Measurements from ENCODE around the gene ZNF619. TPM values are rescaled to one million over a fixed set of nuclear protein-coding genes. Genes with fewer than 3 reads are reported as not detected.

Gene ZNF619
- total RNA-seq, 1 donor from 2014 or later, result 4.5 TPM

DNA sequence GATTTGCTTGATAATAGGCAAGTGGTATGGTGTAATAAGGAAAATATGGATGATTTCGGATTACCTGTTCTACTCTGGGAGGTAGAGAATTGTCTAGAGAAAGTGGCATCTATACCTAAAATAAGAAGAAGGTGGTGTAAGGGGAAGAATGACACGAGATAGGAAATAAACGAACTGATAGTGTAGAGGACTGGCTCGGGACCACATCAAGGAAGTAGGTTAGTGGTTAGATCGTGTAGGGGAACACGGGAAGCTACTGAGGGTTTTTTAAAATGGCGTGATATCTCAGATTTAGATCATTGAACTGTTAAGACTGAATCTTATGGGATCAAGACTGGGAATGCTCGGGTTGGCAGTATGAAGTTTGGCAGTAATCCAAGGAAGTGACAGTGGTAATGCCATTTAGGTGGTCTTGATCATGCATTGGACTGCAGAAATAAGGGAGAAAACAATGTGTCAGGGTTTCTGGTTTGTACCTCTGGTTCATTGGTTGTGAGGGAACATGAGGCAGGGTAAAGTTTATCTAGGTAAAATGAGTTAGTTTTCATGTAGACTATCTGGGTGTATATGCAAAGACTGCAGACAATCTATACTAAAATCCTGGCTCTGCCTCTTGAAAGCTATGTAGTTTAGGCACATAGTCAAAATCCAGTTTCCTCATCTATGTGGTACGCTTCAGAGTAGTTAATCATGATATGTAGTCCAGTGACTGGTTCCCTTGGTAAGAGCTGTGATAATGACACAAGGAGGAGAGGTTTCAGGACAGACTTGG is 12.4 kb upstream of the ZNF619 start:
- FAIRE-seq (no peak), DNase-seq (ENCODE audit: low spot score in 2 of 2) (no peak)

DNA sequence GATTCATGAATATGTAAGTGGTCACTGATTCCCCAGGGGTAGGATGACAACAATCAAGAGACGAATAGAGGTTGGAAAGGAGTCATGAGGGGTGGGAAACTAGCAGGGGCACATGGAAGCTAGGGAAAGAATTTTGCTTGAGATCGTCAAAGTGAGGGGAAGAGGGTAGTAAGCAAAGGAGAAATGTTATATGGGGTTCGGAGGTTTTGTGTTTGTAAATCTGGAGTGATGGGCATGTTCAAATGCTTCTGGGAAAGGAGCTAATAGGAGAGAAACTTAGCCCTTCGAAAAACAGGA is 11.9 kb upstream of the ZNF619 start:
- FAIRE-seq, result no peak

DNA sequence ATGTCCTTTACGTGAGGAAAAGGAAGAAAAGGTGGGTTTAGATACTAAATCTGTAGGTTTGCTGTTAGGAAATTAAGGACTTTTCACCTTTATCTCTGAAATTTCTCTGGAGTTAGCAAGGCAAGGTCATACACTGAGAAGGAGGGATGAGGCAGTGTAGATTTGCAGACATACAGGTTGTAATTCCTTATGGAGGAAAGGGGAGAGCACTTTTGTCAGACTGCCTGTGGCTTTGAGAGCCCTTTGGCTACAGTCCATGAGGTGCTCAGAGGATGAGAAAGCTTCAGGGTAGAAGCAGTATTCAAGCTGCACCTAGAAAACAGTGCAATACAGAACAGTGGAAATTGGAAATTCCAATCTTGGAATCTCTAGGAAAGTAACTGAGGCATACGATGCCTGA is 11.5 kb upstream of the ZNF619 start:
- FAIRE-seq (no peak), DNase-seq (ENCODE audit: low spot score in 2 of 2) (no peak)

More for the DNA sequence above, 11.9 kb upstream of the ZNF619 start:
- DNase-seq (ENCODE audit: low spot score in 2 of 2), result no peak

DNA sequence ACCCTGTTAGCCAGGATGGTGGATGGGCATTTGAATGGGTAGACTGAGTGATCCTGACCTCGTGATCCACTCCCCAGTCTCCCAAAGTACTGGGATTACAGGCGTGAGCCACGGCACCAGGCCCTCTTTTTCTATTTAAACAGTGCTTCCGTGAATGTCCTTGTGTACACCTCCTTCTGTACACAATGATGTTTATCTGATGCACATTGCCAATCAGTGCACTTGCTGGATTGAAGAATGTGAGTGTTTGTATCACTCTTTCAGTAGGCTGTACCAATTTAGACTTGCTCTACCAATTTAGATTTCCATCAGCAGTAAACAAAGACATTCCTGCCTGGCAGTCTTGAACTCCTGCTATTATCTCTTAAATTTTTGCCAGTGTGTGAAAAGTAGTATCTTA is 8.9 kb upstream of the ZNF619 start:
- DNase-seq (ENCODE audit: low spot score in 2 of 2), result no peak
- FAIRE-seq, result no peak

DNA sequence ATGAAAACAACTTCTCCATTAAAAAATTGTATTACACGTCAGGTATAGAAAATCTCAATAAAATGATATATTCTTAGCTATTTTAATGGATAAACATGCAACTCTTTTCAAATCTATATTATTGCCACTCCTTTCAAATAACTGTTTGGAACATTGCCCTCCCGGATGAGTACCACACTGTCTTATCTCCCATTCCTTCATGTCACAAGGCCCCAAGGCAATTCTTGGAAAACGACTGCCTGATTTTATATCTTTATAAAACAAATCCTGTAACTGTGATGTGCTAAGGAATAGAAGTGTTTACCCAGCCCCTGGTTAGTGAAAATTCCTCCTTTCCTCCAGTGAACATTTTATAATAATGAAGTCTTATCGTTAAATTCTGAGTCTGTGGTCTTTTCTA is 6.2 kb upstream of the ZNF619 start:
- no peak for DNase-seq (ENCODE audit: low spot score in 2 of 2)
- FAIRE-seq, result no peak

DNA sequence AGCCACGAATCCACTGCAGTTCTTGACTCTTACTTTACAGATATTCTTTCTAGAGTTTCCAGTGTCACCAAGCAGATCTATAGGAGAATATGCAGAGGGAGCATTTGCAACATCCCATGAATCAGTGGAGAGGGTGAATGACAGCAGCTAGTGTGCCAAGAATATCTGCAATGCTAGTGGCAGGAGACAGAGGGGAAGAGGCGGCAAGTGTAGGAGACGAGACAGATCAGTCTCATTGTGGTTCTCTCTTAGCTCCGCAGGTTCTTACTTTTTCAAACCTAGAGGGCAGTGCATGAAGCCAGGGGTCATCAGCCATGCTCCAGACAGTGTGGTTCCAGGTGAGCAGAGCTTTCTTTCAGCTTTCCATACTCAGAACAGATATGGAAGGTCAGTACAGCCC is 744 bp downstream of the ZNF619 start:
- DNase-seq (ENCODE audit: low spot score in 2 of 2) (peak in 1 of 2 donors; percentile 45), FAIRE-seq (no peak)

DNA sequence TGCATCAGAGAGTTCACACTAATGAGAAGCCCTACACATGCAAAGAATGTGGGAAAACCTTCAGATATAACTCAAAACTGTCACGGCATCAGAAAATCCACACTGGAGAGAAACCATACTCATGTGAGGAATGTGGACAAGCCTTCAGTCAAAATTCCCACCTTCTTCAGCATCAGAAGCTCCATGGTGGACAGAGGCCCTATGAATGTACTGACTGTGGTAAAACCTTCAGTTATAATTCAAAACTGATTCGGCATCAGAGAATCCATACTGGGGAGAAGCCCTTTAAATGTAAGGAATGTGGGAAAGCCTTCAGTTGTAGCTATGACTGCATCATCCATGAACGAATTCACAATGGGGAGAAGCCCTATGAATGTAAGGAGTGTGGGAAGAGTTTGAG is 10.2 kb downstream of the ZNF619 start:
- FAIRE-seq, result no peak
- DNase-seq (ENCODE audit: low spot score in 2 of 2), result no peak

DNA sequence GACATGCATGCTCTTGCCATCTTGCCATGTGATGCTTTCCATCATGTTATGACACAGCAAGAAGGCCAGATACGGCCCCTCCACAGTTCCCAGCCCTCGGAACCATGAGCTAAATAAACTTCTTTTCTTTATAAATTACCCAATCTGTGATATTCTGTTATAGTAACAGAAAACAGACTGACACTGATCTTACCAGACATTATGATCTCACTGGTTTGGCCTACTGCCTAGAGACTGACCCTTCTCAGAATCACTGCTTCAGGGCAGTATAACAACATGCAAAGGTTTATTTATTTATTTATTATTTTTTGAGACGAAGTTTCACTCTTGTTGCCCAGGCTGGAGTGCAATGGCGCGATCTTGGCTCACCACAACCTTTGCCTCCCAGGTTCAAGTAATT is 14.0 kb downstream of the ZNF619 start:
- DNase-seq (ENCODE audit: low spot score in 2 of 2), result no peak
- no peak for FAIRE-seq

DNA sequence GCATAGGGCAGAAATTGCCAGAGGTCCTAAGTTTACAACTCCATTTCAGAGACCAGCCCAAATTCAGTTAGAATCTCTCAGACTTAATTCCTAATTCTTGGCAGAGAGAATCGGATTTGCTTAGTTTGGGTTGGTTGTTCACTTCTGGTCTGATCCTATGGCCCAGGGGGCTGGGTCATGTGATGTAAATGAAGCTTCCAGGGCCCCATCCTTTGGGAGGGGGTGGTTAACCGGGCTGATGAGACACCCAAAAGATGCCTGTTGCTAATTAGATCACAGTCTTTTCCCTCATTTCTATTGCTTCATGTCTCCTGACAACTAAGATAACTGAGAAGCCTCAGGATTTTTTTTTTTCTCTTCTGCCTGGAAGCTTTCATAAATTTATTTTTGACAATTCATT is 17.8 kb downstream of the ZNF619 start:
- DNase-seq (ENCODE audit: low spot score in 2 of 2) (no peak), FAIRE-seq (no peak)

DNA sequence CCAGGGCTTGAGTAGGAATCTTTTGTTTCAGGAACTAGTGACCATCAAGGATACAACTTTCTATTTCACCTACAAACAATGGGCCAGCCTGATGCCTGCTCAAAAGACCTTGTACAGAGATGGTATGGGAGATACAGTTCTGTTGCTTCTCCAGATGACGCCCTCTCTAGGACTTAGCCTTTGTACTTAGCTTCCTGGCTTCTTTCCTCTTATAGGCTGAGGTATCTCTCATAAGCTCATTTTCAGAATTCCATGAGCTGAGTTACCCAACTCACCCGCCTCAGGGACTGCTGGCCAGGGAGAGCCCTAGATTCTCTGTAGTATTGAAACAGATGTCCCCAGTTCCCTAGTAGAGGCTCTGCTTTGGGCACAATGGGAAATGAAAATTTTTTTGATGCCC is 20.4 kb downstream of the ZNF619 start:
- no peak for DNase-seq (ENCODE audit: low spot score in 2 of 2)
- no peak for FAIRE-seq

DNA sequence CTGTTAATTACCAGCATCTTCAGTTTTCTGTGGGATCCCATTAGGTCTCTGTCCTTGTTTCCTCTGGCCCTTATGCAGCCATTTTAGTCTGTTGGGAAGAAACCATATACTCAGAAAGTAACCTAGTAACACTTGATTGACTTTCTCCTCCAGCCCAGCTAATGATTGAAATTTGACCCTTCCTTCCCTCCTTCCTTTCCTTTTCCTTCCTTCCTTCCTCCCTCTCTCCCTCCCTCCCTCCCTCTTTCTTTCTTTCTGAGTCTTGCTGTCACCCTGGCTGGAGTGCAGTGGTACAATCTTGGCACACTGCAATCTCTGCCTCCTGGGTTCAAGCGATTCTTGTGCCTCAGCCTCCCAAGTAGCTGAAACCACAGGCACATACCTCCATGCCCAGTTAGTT is 23.0 kb downstream of the ZNF619 start:
- FAIRE-seq (no peak), DNase-seq (ENCODE audit: low spot score in 2 of 2) (no peak)

DNA sequence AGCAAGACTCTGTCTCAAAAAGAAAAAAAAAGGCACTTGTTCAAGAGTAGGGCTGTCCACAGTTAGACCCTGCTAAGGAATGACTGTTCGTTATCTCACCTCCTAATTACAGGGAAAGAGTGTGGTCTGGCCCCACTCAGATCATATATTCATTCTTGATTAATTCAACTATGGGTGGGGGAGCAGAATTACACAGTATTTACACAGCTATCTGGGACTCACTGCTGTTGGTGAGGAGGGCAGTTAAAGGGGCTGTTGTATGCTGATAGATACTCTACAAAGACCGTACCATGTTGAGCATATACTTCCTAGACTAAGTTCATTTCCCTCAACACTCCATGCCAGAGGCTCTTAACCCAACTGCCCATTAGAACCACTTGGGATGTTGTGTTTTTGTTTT is 25.1 kb downstream of the ZNF619 start:
- DNase-seq (ENCODE audit: low spot score in 2 of 2) (no peak), FAIRE-seq (no peak)

DNA sequence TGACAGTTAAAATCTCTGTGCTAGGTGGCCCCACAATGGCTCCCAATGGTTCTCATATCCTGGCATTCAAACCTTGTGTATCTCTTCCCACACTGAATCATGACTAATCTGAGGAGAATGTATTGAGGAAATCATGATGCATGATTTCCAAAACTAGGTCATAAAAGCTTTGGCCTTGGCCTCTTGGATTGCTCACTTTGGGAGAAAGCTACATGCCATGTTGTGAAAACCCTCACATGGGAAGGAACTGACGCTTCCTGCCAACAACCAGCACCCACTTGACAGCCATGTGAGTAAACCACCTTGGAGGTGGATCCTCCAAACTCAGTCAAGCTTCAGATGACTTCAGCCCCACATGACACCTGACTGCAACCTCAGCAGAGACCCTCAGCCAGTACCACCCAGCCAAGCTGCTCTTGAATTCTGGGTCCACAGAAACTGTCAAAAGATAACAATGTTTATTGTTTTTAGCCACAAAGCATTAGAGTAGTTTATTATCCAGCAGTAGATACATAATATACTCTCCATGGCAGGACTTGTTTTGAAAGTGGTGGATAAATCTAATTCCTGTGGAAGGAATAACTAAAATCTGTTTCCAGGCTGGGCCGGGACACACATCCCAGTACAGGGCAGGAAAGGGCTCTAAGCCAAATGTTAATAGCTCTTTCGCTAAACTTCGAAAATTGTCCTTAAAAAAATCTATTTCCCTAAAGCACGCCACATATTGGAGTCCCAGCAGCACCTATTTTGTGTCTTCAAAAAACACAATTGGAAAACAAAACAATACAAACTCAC is 27.9 kb downstream of the ZNF619 start:
- FAIRE-seq (no peak), DNase-seq (ENCODE audit: low spot score in 2 of 2) (no peak)

DNA sequence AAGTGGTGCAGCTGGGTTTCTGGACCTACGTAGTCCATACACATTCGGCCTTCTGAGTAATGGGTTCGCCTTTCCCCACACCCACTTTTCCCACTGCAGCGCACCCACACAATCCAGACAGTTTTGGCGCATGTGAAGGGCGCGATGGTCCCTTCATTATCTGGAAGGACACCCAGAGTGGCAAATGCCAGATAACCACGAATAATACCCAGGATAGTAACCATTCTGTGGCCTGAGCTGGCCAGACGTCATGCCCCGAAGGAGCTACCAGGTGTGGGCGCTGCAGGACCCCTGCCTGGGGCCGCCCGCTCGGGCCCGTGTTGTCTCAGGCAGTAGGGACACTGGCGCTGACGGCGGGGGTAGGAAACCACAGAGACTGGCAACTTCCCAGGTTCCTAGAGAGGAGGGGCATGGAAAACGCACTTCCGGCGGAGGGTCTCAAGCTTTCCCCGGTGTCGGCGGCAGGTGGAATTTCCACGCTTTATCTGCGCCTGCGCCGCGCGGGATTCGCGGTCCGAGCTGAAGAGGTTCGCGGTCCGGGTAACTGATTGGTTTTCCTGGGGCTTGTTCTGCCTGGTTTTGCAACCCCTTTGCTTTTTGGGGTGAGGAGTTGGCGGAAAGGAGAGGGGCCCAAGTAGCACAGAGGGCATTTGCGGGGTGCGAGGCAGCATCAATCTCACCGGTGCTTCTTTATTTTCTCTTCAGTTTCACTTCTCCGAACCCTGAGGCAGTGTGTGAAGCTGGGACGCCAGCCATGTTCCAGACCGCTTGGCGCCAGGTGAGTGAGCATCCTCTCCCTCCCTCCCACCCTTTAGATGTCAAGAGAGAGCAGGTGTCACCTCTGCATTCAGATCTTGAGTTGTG is 28.9 kb downstream of the ZNF619 start, which contains the start of gene ZNF620:
TSS of gene ZNF620 (plus strand) at position 441 of the 864 bp plus-strand sequence. CDS start at position 755, 314 bp downstream.
- FAIRE-seq, result no peak
- DNase-seq (ENCODE audit: low spot score in 2 of 2), result peak; percentile 42 to 77

DNA sequence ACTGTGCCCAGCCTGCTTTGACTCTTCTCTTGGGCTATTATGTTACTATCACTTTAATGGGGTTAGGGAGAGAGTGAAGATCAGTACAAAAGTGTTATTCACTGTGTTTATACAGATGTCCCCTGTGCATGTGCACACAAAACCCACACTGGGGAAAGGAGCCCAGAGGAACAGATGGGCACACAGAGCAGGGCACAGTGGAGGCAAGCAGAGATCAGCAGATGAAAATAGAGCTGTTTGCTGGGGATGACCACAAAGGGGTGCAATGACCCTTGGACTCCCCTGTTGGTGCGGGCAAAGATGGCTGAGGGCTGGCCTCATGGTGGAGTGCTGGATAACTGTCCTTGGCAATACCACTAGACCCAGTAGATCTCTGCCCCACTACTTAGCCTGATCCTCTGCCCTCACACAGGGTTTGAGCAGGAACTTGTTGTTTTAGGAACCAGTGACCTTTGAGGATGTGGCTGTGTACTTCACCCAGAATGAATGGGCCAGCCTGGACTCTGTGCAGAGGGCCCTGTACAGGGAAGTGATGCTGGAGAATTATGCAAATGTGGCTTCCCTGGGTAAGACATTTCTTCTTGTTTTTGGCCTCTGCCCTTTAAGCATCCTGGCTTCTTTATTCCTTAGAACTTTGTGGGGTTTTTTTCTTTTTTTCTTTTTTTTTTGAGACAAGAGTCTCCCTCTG is 34.3 kb downstream of the ZNF619 start:
- no peak for FAIRE-seq
- no peak for DNase-seq (ENCODE audit: low spot score in 2 of 2)

DNA sequence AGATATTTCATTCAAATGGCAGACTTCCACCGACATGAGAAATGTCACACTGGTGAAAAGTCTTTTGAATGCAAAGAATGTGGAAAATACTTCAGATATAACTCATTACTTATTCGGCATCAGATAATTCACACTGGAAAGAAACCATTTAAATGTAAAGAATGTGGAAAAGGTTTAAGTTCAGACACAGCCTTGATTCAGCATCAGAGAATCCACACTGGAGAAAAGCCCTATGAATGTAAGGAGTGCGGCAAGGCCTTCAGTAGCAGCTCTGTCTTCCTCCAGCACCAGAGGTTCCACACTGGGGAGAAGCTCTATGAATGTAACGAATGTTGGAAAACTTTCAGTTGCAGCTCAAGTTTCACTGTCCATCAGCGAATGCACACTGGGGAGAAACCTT is 39.3 kb downstream of the ZNF619 start:
- FAIRE-seq (no peak), DNase-seq (ENCODE audit: low spot score in 2 of 2) (no peak)

DNA sequence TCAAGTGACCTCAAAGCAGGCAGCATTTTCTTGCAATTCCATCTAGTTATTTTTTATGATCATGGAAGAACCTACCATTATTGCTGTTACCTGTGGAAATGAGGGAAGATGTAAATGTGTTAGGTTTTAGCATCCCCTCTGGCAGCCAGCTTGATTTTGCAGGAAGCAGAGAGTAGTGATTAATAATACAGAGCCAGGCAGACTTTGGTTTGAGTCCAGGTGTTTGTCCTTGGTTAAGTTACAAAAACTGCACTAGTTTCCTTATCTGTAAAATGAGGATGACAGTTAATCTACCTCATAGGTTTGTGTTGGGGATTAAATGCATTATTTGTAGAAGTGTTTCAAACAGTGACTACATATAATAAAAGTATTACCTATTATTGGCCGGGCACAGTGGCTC is 41.1 kb downstream of the ZNF619 start:
- FAIRE-seq (no peak), DNase-seq (ENCODE audit: low spot score in 2 of 2) (no peak)

DNA sequence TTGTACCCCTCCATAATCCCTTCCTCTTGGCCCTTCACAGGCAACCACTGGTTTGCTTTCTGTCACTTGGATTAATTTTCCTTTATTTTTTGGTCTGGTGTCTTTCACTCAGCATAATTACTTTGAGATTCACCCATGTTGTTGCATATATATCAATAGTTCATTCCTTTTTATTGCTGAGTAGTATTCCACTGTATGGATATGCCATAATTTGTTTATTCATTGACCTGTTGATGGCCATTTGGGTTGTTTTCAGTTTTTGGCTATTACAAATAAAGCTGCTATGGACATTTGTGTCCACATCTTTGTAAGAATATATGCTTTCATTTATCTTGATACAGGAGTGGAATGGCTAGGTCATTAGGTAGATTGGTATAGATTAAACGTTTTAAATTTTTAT is 41.9 kb downstream of the ZNF619 start:
- FAIRE-seq (no peak), DNase-seq (ENCODE audit: low spot score in 2 of 2) (no peak)

DNA sequence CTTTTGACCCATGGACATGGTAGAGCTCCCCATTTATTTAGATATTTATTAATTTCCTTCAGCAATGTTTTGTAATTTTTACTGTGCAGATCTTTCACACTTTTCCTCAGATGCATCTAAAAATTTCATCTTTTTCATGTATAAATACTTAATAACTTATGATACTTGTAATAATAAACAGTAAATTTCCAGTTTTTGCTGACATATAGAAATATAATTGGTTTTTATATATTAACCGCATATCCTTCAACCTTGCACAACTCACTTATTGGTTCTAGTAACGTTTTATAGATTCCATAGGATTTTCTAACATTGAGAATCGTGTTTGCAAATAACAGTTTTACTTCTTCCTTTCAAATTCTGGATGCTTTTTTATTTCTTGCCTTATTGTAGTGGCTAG is 44.3 kb downstream of the ZNF619 start:
- FAIRE-seq, result no peak

DNA sequence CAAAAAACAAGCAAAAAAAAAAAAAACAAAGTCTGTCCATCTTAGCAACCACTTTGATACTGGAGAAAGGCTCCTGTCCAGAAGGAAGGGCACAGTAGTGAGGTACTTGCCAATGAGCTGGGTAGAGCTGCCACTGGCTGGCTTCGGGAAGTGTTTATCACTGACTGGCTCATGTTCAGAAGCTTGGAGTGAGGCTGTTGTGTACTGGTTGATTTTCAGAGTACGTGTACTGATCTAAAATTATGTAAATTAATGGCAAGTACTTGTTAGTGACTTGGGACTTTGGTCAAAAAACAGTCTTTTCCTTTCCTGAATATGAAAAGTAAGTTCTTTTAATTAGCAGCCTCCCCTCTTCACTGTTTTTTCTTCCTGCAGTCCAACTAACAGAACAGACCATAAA is 46.9 kb downstream of the ZNF619 start:
- DNase-seq (ENCODE audit: low spot score in 2 of 2) (no peak), FAIRE-seq (no peak)

More for the DNA sequence above, 44.3 kb downstream of the ZNF619 start:
- no peak for DNase-seq (ENCODE audit: low spot score in 2 of 2)

DNA sequence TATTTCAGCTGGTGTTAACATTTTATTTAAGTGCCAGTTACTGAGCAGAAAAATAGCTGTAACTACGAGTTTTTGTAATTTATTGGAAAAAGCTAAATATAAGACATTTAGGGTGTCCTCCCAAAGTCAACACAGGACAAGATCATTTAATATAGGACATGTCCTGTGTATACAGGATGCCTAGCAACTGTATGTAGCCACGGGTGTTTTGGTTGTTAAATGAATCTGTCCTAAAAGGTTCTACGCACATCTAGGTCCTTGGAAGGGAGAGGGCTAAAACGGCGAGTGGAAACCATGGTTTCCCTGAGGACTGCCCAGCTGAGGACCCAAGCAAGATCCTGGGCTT is 47.3 kb downstream of the ZNF619 start:
- DNase-seq (ENCODE audit: low spot score in 2 of 2) (no peak), FAIRE-seq (no peak)
